GM21786 (cell line): ENCODE measurements around the gene CYP27B1.

Experiments
- ATAC-seq: cut with Tn5 transposase; IDR thresholded peaks from one replicate; pipeline ENCODE4 v1.9.1; 2021; ENCODE audit not compliant: unreplicated experiment

Gene CYP27B1

DNA sequence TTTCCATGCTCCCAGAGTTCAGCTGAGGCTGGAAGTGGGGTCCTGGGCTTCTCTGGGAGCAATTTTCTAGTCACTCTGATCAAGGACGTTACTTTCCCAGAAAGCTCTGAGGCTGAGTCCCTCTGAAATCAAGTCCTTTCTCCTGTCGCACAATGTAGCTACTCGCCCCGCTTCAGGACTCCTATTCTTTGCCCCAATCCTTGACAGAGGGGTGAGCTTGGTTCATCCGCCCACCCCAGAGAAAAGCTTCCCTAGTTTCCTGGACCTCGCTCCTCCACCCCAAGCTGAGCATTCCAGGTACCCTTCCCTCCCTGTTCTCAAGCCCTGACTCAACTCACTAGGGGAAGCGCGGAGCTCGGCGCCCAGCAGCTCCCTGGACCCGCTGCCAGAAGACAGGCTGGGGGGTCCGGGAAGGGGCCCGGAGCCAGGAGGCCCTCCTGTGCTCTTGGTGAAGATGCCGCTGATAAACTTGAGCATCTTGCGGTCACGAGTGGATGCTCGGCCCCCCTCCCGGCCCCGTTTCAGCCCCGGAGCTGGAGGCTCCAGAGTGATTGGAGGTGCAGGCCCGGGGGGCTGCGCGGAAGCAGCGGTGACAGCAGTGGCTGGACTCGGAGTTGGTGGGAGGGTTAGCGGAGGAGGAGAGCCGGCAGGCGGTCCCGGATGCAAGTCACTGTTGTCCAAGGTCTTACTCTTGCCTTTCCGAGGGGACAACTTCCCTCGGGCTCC is 30.0 kb downstream of the CYP27B1 start:
- no peak for ATAC-seq

DNA sequence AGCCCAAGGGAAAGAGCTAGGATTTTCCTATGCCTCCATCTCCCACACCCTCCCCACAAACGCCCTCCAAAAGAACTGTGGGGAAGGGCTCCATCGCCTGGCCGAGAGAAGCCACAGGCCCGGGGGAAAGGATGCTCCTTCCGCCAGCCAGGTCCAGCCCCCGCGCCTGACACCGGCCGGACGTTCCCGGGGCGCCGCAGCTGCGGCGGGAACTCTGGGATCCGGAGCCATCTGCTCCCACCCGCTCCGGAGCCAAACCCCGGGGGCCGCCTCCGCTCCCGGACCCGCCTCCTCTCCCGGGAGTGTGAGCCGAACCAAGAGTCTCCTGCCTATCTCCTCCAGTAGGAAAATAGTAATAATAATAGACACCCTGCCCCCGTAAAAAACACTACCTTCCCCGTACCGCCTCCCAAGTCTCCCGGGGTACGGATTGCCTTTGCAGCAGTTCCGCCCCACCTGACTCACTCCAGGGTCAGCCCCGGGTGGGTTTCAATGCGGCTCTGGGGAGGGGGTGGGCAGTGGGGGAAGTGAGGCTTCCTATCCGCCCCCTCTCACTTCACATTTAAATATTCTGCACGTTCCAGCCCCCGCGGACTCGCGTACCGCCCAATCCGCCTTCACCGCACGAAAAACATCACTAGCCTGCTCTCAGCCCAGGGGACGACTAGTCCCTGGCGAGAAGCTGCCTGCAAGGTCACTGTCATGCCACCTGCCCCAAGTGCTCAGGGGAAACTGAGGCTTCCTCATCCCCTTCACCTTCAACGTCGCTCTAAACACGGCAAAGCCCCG is 30.7 kb downstream of the CYP27B1 start:
- ATAC-seq = no peak

DNA sequence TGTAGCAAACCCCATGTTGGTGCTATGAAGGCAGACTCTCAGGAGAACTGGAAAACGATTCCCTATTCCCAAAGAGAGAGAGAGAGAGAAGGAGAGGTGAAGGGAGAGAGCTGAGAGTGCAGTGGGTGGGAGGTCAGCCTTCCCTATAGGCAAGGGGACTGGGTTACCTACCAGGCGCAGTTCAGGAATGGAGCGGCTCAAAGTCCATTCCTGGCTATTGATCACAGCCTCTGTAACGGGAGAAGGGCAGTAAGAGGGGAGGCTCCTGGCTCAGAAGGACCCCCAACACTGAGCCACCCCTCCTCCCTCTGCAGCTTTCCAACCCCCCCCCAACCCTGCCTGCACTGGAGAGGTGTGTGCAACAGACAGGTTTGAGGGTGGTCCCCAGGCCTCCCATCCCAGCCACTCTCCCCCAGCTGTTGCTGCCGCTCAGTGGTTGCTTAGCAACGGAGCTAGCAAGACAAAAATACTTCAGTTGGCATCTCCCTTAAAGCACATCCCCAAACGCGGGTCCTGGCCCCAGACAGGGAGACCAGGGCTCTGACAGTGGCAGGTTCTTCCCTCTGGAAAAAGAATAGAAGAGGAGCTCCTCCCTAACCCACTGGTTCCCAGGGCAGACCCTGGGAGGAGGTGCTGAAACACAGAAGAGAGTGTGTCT is 31.6 kb downstream of the CYP27B1 start:
- no peak for ATAC-seq

DNA sequence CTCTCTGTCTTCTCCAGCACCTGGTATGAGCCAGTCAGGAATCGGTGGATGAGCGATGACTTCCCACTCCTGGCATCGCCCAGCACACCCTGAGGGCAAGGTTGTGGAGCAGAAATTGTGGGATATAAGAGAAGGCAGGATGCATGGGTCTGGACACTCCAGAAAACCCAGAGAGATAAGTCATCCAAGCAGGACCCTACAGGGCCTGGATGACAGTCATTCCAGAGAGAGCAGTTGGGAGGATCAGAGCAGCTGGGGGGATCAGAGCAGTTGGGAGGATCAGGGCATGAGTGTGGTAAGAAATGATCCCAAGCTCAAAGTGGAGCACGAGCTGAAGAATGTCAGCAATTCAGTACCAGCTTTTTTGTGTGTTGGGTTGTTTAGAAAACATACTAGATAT is 32.3 kb downstream of the CYP27B1 start:
- ATAC-seq = no peak

DNA sequence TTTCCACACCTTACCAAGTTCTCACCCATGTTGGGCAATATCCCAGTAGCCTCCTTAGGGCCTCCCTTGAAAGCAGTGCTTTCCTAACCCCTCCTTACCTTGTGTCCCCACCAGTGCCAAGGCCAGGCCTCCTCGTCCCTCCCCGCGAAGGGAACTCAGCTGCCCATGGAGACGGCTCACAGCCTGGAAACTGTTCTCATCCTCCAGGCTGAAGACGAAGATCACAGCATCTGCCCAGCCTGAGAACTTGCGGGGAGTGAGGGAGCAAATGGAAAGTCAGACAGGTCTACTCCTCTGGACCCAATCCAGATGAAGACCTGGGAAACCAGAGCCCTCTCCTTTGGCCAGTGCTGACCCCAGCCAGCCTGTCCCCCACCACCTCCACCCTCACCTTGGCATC is 33.0 kb downstream of the CYP27B1 start:
- ATAC-seq = no peak

DNA sequence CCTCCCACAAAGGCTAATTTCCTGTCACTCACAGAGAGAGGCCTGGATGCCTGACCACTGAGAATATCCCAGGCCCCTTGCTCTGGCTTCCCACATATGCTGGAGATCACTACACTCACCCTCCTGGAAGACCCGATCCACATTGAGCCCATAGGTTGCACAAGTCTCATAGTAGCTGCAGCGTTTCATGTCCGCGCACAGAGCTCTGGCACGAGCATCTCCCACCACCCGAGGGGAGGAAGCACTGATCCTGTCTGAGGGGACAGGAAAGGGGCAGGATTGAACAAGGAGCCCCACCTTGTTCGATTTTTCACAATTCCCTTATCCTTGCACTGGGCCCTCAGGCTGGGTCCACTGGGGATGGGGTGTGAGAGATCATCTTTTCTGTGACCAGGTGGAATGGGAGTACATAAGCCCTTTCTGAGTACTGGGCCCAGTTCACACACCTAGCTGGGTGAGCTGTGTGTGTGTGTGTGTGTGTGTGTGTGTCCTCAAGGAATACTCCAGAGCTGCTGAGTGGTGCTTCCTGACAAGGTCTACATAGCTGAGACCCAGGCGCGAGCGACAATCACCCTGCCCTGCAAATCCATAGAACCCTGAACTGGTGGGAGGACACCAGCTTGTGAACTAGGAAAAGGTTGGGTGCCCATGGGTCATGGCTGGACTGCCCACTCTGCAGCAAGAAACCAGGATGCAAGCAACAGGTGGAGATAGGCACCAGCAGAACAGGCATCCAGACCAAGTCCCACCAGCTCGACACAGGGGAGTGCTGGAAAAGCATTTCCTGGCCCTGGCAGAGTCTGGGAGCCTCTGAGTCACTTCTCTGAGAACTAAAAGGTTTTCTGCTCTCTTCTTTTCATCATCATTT is 33.9 kb downstream of the CYP27B1 start:
- no peak for ATAC-seq

DNA sequence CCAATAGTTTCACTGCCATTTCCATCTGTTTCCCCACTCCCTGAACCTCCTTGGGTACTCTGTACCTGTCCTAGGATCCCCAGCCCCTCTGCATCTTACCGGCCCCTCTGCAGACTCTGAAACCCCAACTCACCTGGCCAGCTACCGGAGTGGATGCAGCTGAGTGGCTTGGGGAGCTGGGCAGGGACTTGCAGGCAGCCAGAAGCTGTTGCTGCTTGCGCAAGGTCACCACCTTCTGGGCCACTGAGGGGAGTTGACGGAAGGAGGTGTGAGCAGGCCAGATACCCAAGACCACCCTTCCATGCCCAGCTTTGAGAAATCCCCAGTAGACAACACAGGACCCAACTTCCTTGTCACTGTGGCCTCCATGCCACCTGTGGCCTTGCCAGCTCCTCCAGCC is 34.6 kb downstream of the CYP27B1 start:
- ATAC-seq = no peak

DNA sequence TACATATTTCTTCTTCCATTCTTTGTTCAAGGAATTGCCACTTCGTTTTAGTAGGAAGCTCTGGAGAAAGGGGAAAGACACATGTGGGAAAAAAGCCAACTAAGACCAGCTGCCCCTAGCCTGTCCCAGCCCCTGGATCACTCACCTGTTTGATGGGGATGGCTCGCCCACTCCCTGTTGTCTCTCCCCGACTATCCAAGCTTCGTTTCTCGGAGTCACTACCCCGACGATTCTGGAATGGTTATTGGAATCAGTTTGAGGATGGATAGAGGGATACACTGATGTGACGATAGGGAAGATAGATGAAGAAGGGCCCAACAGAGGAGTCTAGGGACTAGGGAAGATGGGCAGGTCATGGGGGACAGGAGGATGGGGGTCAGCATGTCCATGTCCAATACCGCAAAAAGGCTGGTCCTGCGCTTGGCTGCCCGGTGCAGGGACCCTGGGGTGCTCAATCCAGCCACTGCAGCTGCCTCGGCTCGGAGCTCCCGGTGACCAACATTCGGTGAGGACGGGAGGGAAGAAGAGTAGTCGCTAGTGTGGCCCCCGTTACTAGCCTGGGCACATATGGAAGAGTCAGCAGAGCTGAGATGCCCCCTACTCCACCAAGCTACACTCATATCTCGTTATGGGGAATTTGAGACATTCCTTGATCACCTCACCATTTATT is 35.3 kb downstream of the CYP27B1 start:
- no peak for ATAC-seq

DNA sequence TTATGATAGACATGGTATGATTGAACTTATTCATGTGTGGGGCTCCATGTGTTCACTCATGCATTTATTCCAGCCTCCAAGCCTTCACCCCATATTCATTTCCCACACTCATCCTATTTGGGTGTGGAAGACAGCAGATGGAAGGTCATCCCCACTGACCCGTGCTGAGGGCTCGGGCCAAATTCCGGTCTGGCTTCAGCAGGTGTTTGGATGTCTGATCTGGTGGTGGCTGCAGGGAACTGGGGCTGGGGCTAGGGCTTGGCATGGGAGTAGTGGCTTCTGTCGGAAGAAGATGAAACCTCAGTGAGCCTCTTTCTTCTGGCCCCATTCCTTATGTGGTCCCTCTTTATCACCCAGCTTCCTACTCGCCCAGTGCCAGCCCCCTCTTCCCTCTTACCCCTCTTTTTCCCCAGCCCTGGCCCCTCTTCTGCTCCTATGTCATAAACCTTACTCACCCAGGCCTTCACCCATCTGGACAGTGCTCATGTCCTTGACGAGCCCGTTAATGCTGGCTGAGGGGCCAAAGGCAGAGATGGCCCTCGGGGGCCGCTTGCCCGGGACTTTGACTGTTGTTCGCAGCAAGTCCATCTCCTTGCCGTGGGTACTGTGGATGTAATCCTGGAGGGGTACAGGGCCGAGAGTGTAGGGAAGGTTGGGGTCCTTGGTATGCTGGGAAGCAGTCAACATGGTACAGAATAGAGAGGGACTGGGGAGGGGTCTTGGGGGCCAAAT is 36.4 kb downstream of the CYP27B1 start:
- no peak for ATAC-seq

DNA sequence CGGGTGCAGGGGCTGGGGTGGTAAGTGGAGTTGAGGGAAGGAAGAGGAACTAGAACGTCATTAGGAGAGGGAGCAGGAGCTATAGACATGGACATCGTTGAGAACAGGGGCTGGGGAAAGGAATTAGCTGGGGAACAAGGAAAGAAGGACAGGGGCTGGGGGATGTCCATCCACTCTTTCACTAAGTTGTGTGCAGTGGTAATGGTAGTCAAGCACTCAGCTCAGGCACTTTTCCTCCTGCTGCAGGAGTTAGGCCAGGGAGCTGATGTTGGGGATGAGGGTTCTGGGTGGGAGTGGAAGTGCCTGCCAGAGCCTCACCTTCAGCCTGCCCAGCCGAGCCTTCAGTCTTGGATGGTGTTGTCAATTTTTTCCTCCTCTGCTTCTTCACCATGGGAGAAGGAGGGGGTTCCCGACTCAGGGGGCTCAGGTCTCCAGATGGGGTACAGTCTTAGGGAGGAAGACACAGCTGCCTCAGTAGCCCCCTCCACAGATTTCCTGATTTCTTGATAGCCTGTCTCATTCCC is 37.5 kb downstream of the CYP27B1 start:
- ATAC-seq = no peak

DNA sequence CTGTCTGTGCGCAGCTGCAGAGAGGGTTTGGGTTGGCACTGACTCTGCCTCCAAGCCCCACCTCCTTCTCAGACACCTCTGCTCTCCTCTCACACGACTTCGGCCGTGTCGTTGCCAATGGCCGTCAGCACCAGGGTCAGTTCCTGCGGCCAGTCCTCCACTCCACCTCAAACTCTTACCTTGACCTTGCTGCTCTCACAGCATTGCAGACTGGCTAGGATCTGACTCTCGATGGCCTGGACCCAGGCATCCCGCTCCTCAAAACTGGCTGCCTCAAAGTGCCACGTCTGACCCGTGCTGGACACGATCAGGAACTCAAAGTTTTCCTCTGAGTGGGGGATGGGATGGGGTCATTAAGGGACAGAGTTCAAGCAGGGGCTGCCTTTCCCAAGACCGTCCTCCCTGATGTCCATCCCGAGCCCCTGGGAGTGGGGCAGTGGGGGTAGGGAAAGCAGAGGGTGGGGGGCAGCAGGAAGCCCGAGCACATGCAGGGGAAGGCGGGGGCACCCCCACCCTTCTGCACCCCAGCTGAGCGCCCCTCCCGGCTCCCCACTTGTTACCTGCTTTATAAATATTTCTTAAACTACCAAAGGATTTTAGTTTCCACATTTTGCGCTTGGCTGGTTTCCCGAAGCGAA is 39.0 kb downstream of the CYP27B1 start:
- no peak for ATAC-seq

DNA sequence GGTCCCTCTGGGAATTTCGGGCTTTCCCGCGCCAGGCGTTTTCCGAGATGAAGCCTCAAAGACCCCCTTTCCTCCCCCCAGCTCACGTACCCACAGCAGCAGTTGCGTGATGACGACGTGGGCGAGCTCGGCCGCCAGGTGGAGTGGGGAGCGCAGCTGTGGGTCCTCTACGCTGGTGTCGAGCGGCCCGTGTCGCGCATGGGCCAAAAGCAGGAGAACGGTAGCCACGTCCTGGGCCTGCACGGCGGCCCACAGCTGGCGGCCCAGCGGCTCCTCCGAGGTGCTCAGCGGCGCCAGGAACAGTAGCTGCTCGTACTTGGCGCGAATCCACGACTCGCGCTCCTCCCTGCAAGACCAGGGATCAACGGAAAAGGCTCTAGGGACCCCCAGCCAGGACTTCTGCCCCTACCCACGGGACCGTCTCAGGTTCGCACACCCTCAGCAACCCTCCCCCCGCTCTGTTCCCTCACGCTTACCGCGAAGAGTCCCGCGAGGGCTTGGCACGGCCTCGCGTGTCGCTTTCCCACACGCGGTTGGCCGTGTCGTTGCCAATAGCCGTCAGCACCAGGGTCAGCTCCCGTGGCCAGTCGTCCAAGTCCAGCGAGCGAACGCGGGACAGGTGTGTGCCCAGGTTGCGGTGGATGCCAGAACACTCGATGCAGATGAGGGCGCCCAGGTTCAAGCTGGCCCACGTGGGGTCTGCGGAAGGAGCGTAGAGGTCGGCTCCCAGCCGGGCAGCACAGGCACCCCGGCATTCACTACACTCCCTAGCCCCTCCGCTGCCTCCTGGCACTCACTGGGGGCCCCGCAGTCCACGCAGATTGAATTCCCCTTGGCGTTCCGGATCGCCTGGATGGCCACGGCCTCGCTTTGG is 39.8 kb downstream of the CYP27B1 start:
- ATAC-seq = no peak

DNA sequence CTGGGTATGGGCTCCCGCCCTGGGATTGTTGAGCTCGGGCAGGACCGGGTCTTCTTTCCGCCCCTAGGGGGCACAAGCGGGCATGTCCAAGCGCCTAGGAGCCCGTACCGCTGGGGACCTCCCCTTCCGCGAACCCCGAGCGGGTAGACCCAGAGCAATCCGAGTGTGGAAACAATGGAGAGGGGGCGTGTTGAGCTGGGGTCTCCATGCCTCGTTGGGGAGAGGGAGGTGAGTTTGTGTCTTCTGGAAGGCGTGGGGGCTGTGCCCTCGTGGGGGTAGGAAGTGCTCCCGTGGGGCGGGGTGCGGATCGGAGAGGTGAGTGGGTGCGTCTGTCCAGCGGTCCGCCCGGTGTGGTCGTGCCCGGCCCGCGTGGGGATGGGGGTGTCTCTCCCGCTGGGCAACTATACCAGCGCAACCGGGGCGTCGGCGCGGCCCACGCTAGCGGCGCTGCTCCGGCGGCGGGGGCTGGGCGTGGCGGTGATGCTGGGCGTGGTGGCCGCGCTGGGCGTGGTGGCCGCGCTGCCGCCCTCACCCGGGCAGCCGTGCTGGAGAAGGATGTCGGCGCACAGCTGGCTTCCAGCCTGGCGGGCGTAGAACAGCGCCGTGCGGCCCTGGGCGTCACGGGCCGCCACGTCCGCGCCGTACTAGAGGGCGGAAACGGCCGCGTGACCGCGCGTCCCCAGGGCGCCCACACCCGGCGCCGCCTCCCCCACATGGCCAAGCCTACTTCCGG is 40.6 kb downstream of the CYP27B1 start:
- ATAC-seq = no peak

DNA sequence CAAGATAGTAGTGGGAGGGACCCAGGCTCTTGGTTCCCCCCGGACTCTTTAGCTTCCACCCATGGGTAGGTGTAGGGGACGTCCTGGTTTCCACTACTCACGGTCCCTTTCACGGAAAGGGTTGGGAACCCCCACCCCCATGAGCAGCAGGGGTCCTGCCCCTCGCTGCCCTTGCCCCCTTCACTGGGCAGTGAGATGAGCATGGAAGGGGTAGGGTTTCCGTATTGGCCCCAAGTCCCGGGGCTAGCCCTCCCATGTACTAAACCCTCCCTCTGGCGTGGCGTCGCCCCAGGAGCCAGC is 41.1 kb downstream of the CYP27B1 start:
- ATAC-seq = no peak

DNA sequence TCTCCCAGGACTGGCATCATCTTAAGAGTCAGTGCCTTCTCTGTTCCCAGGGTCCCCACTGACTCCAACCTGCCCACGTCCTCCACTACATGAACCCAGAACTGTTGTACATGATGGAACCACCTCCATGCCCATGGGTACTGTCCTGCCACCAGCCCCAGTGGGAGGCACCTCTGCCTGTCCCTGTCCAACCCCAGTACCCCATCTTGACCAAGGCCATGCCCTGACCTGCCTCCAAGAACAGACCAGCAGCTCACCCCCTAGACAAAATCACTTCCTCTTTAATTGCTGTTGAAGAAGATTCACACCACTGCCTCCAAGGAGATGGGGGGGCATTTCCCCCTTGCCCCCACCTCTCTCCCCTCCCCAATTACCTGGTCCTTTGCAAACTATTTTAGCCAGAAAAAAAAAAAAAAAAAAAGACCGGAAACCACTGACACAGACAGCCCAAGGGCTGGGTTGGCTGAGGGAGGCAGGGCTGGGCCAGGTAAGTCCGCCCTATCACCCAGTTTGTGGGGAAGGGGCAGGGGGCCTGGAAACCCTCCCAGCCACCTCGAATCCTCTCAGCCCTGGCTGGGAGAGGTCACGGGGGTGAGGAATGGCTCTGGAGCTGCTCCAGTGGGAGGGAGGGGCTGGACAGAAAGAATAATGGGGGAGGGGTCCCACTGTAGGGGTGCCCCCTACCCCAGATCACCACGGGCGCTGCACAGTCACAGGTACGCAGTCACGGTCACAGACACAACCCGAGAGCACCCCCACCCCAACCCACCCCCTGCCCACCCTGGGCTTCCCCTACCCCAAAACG is 41.7 kb downstream of the CYP27B1 start:
- ATAC-seq = no peak

DNA sequence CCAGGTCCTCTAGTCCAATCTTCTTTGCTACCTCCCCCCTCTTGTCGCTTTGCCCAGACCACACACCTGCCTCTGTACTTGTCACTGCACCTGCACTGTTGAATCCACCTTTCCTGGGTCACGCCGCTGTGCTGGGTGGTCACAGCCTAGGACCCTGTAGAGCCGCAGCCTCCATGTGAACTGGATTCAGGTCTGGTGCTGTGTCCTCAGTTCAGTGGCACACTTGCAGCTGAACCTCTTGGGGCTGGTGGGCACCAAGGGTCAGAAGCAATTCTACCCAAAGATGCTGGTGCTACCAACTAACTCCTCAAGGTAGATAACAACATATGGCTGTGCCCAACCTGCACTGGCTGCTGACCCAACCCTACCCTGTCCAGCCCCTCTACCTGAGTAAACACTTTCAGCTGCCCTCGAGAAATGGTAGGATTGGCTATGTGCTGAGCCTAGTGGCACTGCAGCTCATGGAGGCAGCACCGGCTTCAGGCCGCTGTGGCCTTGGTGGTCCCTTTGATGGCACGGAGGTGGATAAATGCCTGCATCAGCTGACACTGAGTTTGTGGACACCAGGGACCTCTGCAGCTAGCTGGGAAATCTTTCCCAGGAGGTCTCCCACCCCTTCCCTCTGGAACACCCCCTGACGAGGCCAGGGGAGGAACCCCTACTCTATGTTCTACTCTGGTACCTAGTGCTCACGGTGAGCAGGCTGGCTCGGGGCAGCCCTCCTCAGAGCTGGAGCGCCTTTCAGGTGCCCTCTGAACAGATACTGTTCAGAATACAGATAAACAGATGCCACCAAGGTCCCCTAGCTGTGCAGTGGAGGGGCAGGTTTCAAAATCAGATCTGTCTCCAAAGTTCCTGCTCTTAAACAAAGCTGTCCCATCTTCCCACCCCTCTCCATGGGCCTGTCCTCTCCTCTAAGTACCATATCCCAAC is 42.6 kb downstream of the CYP27B1 start:
- ATAC-seq = no peak
